HG02798 (cell line): ENCODE results near the gene CAVIN1.
"Not testable (repeated sequence)": the region's sequence is repeated elsewhere in the genome, so short reads cannot be mapped to it uniquely, and the experiment has no call there.

Experiments
- ATAC-seq: cut with Tn5 transposase; IDR thresholded peaks from one replicate; pipeline ENCODE4 v1.9.1; 2021; ENCODE audit warnings: mild to moderate bottlenecking; ENCODE audit not compliant: unreplicated experiment, poor library complexity

Gene CAVIN1

GRCh38 chr17:42431758-42432161 is 8.7 kb upstream of the CAVIN1 start:
- no peak for ATAC-seq

- no peak for ATAC-seq
Observed at GRCh38 chr17:42429726-42430447, 6.8 kb upstream of the CAVIN1 start.

DNA sequence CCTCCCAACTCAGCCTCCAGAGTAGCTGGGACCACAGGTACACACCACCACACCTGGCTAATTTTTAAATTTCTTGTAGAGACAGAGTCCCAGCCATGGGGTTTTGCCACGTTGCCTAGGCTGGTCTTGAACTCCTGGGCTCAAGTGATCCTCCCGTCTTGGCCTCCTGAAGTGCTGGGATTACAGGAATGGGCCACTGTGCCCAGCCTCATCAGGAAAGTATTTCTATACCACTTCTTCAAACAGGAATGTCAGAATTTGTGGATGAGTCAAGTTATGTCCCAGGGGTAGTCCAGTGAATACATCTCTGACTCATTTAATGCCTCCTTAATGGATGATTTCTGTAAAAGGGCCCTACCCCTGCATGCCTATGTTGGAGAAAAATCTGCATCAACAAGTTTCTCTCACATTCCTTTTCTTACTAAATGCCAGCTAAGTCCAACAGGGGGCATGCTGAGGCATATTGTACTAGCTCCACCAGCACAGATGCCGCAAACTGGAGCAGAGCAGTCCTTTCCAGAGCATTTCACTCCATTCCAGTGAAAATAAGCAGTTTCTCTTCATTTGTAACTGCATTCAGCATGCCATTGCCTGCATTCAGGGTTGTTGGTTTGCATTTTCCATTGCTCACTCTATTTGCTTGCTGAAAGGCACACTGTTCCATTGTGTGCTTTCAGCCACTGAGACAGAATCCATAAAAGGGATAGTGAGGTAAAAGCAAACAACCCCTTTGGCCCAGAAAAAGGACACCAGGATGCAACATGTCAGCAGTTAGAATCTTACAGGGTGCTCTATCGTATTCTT is 5.3 kb upstream of the CAVIN1 start:
- no peak for ATAC-seq

- no peak for ATAC-seq
Observed at GRCh38 chr17:42424991-42425610, 2.0 kb upstream of the CAVIN1 start.

DNA sequence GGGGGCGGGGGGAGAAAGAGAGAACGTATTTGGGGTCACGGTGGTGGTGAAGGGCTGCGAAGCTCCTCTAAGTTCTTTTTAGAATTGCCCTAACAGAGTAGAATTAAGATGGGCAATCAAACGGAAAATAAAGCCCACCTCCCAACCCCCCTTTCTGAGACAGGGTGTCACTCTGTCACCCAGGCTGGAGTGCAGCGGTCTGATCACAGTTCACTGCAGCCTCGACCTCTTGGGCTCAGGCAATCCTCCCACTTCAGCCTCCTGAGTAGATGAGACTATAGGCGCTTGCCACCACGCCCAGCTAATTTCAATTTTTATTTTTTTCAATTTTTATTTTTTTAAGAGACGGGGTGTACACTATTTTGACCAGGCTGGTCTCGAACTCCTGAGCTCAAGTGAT is 710 bp upstream of the CAVIN1 start:
- ATAC-seq, result no peak

- ATAC-seq, result no peak
Observed at GRCh38 chr17:42422412-42422957, 571 bp downstream of the CAVIN1 start.

DNA sequence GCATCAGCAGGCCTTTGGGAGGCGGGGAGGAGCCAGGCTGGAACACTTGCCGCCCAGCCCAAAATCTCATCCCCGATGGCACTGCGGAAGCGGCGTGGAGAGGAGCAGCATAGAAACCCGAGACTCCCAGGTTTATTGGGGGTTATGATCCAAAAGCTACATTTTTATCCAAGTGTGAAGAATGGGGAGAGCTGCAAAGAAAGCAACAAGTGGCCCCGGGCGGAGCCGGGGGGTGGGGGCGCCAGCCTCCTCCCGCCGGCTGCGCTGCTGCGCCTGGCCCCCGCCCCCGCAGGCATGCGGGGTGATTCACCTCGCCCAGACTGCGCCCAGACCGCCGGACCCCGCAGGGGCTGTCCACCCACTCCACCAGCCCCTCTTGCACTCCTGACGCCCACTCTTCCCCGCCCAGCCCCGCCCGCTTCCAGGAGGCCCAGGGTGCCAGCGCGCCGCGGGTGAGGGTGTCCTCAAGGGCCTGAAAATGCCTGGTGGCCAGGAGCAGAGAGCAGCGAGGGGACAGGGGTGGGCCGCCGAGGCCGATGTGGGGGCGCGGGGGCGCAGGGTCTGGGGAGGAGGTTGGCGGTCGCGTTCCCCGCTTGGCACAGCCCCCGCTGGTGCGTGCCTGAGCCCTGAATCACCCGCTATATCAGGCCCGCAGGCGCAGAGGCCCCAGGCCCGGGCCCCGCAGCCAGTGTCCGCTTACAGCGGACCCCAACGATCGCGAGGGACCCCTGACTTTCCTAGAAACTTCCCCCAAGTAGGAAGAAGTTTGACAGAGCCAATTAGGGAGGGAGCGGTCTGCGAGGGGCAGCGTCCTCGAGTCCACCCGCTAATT is 1.3 kb downstream of the CAVIN1 start:
- no peak for ATAC-seq

GRCh38 chr17:42421136-42421506 is 1.9 kb downstream of the CAVIN1 start:
- no peak for ATAC-seq

DNA sequence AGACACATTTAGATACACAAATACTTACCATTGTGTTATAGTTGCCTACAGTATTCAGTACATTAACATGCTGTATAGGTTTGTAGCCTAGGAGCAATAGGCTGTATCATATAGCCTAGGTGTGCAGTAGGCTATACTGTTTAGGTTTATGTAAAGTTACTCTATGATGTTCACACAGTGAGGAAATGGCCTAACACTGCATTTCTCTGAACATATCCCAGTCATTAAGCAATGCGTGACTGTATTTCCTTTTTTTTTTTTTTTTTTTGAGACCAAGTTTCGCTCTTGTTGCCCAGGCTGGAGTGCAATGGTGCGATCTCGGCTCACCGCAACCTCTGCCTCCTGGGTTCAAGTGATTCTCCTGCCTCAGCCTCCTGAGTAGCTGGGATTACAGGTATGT is 5.1 kb downstream of the CAVIN1 start:
- not testable (repeated sequence) for ATAC-seq

DNA sequence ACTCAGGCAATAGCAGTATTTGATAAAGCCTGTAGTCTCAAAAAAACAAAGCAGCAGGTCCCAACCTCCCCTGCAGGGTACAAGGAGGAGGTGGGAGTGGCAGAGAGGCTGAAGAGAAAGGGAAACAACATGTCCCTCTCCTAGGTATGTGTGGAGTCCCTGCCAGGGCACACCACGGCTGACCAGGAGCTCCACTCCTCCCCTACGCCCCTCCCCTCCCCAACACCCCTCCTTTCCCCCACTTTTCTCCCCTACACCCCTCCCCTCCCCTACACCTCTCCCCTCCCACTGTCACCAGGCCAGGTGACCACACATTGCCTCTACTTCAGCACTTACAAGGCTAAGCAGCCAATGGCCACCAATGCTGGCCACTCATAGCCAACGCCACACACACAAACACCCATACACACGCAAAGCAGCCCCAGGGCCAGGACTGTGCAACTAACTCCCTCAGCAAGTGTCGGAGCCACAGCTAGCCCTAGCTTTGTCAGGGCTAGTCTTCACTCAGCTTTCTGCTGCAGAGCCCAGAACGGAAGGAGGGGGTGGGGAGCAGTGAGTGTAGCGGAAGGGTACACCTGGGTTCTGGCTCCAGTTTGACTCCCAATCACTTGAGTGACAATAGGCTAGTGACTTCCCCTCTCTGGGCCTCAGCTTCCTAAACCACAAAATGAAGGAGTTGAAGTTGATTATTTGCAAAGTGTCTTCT is 8.2 kb downstream of the CAVIN1 start:
- no peak for ATAC-seq

GRCh38 chr17:42413464-42414040 is 9.5 kb downstream of the CAVIN1 start:
- no peak for ATAC-seq

DNA sequence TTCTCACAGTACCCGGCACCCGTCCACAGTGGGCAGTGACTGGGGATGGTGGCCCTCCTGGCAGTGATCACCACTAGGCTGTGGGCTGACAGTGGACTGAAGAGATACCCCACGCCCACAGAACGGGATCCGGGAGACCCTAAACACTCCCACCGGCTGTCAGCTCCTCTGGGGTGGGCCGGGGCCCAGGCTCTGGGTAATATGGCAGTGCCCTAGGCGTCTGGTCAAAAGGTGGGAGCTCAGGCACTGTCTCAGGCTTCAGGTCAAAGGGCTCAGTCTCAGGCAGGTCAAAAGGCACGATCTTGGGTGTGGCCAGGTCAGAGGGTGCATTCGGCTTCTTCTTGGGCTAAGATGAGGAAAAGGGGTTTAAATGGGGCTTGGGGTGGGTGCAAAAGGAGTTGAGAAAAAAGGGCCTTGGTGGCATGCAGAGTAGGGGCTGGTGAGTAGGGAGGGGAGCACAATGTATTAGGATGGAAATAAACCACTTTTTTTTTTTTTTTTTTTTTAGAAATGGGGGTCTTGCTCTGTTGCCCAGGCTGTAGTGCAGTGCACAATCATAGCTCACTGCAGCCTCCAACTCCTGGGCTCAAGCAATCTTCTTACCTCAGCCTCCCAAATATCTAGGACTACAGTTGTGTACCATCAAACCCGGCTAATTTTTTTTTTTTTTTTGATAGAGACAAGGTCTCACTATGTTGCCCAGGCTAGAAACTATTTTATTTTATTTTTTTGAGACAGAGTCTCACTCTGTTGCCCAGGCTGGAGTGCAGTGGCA is 11.0 kb downstream of the CAVIN1 start:
- ATAC-seq, result no peak

- ATAC-seq, result no peak
Observed at GRCh38 chr17:42411361-42411760, 11.7 kb downstream of the CAVIN1 start.

DNA sequence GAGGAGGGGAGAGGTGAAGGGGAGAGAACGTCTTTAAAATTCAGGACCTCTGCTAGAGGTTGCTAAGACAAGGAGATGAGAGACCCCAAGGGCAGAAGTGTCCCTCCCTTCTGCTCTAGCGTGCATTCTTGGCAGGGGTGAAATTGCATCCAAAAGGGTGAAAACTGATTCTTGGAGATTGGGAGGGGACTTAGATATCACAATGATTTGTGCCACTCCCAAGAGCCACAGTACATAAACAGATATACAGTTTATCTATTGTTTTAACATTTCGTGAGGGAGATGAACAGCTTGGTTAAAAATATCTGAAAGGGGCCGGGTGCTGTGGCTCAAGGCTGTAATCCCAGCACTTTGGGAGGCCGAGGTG is 12.8 kb downstream of the CAVIN1 start:
- ATAC-seq, result no peak

GRCh38 chr17:42409523-42410318 is 13.3 kb downstream of the CAVIN1 start:
- no peak for ATAC-seq

DNA sequence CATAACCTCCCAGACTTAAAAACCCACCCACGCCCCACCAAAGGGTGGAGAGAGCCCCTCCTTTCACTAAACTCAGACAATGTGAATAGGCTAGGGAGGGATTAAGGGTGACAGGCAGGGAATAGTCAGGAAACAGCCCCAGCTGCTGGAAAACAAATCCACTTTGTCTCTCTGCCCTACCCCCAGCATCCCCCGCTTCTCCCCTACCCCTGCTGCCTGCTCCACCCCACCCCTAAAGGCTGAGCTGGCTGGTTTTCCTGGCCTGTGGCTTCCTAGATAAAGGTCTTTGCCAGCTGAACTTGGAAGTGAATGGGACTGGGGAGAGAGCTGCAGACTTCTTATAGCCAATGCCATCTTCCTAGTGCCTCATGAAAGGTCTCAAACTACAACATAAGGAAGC is 15.0 kb downstream of the CAVIN1 start:
- ATAC-seq, result no peak

DNA sequence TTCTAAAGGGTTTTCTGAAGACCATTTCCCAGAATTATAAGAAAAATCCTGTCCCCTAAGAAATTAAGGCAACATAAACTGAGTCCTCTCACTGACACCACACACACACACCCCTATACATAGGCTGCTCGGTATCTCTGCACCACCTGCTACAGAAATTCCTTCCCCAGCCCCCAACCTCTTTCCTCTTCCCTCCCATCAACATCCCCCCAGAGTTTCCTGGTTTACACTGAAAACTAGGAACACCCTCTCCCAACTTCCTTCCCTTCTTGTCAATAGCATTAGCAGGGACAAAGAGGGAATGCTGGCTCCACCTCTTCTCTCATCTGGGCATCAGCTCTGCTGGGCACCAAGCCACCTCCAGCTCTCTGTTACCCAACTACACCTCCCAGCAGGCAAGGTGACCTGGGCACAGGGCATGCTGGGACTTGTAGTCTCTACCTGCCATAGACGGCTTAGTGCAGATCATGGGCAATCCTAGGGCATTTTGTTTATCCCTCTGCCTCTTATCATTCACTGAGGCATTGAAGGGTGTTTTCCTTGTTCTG is 15.7 kb downstream of the CAVIN1 start:
- ATAC-seq, result peak; percentile 61
